ENCODE data around the gene MED27.

DNA sequence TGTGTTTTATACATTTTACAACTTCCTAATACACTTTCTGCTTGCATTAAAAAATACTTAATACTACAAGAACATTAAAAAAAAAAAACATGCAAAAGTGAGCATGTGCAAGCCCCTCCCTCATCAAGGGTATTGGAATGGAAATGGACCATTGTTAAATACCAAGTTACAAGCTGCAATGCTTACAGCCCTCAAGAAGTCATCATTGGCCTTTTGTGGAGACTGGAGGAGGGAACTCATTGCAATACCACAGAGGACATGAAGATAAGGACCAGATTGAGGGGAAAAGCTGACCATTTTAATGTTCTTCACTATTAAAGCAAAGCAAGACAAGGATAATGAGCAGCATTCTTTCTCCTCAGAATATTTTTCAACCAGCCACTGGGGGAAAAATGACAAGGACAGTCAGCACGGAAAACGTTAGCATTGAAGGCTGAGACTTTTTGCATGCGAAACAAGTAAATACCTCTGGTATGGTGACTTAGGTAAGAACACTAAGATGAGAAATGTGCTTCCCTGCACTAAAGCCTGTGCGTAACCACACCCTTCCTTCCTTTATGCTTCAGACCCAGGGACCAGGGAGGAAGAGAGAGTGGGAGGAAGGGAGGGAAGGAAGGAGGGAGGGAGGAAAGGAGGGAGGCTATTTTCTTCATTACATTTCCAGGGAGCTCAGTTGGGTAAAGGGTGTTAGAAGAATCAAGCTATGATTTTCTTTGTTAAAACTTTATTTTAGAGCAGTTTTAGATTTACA, 198.7 kb downstream of the MED27 start:
- TF ChIP-seq, protein P1, sequence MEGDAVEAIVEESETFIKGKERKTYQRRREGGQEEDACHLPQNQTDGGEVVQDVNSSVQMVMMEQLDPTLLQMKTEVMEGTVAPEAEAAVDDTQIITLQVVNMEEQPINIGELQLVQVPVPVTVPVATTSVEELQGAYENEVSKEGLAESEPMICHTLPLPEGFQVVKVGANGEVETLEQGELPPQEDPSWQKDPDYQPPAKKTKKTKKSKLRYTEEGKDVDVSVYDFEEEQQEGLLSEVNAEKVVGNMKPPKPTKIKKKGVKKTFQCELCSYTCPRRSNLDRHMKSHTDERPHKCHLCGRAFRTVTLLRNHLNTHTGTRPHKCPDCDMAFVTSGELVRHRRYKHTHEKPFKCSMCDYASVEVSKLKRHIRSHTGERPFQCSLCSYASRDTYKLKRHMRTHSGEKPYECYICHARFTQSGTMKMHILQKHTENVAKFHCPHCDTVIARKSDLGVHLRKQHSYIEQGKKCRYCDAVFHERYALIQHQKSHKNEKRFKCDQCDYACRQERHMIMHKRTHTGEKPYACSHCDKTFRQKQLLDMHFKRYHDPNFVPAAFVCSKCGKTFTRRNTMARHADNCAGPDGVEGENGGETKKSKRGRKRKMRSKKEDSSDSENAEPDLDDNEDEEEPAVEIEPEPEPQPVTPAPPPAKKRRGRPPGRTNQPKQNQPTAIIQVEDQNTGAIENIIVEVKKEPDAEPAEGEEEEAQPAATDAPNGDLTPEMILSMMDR (IDR thresholded peaks at IDR 0.05): no peak
- TF ChIP-seq POLR2A (IDR thresholded peaks at IDR 0.05): no peak
